ENCODE data around the gene ENTPD6. TPM values are rescaled to one million over a fixed set of nuclear protein-coding genes. Genes with fewer than 3 reads are reported as not detected.

Gene ENTPD6
- total RNA-seq, 1 donor from 2014 or later: 32.3 TPM

GRCh38 chr20:25220021-25220730 is 24.7 kb downstream of the ENTPD6 start:
- Histone ChIP-seq H3K36me3 (no peaks in the 10 kb centered on the region), H3K27ac (no peak overlapping the region), H3K4me2 (no peak overlapping the region), H2AFZ (replicated peaks) (no peak overlapping the region), H3K27me3 (no peaks in the 10 kb centered on the region), H3K4me3 (no peak overlapping the region), H3K4me1 (peaks cover 13% of the 10 kb centered on the region), H3K79me2 (ENCODE audit: low read depth) (no peaks in the 10 kb centered on the region), H3K9ac (no peak overlapping the region), H4K20me1 (ENCODE audit: low read depth) (no peaks in the 10 kb centered on the region), H3F3A (ENCODE audit: low read depth) (no peaks in the 10 kb centered on the region), H3K9me3 (ENCODE audit: low read depth) (no peaks in the 10 kb centered on the region)
- TF ChIP-seq, protein P1, sequence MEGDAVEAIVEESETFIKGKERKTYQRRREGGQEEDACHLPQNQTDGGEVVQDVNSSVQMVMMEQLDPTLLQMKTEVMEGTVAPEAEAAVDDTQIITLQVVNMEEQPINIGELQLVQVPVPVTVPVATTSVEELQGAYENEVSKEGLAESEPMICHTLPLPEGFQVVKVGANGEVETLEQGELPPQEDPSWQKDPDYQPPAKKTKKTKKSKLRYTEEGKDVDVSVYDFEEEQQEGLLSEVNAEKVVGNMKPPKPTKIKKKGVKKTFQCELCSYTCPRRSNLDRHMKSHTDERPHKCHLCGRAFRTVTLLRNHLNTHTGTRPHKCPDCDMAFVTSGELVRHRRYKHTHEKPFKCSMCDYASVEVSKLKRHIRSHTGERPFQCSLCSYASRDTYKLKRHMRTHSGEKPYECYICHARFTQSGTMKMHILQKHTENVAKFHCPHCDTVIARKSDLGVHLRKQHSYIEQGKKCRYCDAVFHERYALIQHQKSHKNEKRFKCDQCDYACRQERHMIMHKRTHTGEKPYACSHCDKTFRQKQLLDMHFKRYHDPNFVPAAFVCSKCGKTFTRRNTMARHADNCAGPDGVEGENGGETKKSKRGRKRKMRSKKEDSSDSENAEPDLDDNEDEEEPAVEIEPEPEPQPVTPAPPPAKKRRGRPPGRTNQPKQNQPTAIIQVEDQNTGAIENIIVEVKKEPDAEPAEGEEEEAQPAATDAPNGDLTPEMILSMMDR (IDR thresholded peaks at IDR 0.05): peak; percentile 25
- no peak for TF ChIP-seq EZH2phosphoT487 (IDR thresholded peaks at IDR 0.05)
- Mint-ChIP-seq H3K27ac (no peak overlapping the region), H3K4me3 (no peak overlapping the region), H3K36me3 (peaks cover 11% of the 10 kb centered on the region), H3K4me1 (peaks cover 10% of the 10 kb centered on the region), H3K27me3 (ENCODE audit: insufficient read depth, low read depth) (peaks cover 2% of the 10 kb centered on the region), H3K9me3 (no peaks in the 10 kb centered on the region)
- DNase-seq (ENCODE audit: low spot score): peak; percentile 41

GRCh38 chr20:25220810-25221591 is 25.5 kb downstream of the ENTPD6 start:
- Mint-ChIP-seq H3K27ac (no peak overlapping the region), H3K9me3 (no peaks in the 10 kb centered on the region), H3K36me3 (peaks cover 9% of the 10 kb centered on the region), H3K4me1 (peaks cover 10% of the 10 kb centered on the region), H3K27me3 (ENCODE audit: insufficient read depth, low read depth) (peaks cover 2% of the 10 kb centered on the region), H3K4me3 (no peak overlapping the region)
- Histone ChIP-seq H3K9ac (no peak overlapping the region), H3K27ac (no peak overlapping the region), H3F3A (ENCODE audit: low read depth) (no peaks in the 10 kb centered on the region), H3K4me1 (peaks cover 13% of the 10 kb centered on the region), H4K20me1 (ENCODE audit: low read depth) (no peaks in the 10 kb centered on the region), H3K4me3 (no peak overlapping the region), H2AFZ (replicated peaks) (no peak overlapping the region), H3K4me2 (no peak overlapping the region), H3K36me3 (no peaks in the 10 kb centered on the region), H3K27me3 (no peaks in the 10 kb centered on the region), H3K9me3 (ENCODE audit: low read depth) (no peaks in the 10 kb centered on the region), H3K79me2 (ENCODE audit: low read depth) (no peaks in the 10 kb centered on the region)
- TF ChIP-seq EZH2phosphoT487 (IDR thresholded peaks at IDR 0.05): no peak
- no peak for TF ChIP-seq EZH2 (IDR thresholded peaks at IDR 0.05)
- TF ChIP-seq, protein P1 (IDR thresholded peaks at IDR 0.05): no peak
- DNase-seq (ENCODE audit: low spot score): no peak

- H3K36me3 Mint-ChIP-seq: peaks cover 6% of the 10 kb centered on the region
- H3K4me3 Mint-ChIP-seq: no peak overlapping the region
- peaks cover 2% of the 10 kb centered on the region for H3K27me3 Mint-ChIP-seq (ENCODE audit: insufficient read depth, low read depth)
- Histone ChIP-seq H3K36me3 (no peaks in the 10 kb centered on the region), H3F3A (ENCODE audit: low read depth) (no peaks in the 10 kb centered on the region), H3K9ac (no peak overlapping the region), H3K4me2 (no peak overlapping the region), H3K9me3 (ENCODE audit: low read depth) (no peaks in the 10 kb centered on the region), H3K79me2 (ENCODE audit: low read depth) (no peaks in the 10 kb centered on the region), H4K20me1 (ENCODE audit: low read depth) (no peaks in the 10 kb centered on the region), H3K27me3 (no peaks in the 10 kb centered on the region), H3K4me3 (no peak overlapping the region), H3K27ac (no peak overlapping the region), H2AFZ (replicated peaks) (no peak overlapping the region), H3K4me1 (peaks cover 13% of the 10 kb centered on the region)
- H3K4me1 Mint-ChIP-seq: peaks cover 10% of the 10 kb centered on the region
- no peaks in the 10 kb centered on the region for H3K9me3 Mint-ChIP-seq
- TF ChIP-seq, protein P1 (IDR thresholded peaks at IDR 0.05): no peak
- no peak for TF ChIP-seq EZH2 (IDR thresholded peaks at IDR 0.05)
- no peak for TF ChIP-seq EZH2phosphoT487 (IDR thresholded peaks at IDR 0.05)
- DNase-seq (ENCODE audit: low spot score): no peak
- H3K27ac Mint-ChIP-seq: no peak overlapping the region
These were observed 26.3 kb downstream of the ENTPD6 start for GRCh38 chr20:25221592-25222460.
